ENCODE measurements around the gene NR5A2. TPM values are rescaled to one million over a fixed set of nuclear protein-coding genes. Genes with fewer than 3 reads are reported as not detected.
A peak's percentile ranks its signal among the peaks of the same experiment; 100 is the strongest.

Gene NR5A2
- total and polyA plus RNA-seq, 2 experiments from 2014 or later = 19.8 to 55.5 TPM

GRCh38 chr1:200028586-200029034 lies 1.1 kb downstream of the NR5A2 start:
- peak overlapping the region; percentile 90 for H3K27ac ChIP-seq
- peak overlapping the region; percentile 87 for H3K4me2 ChIP-seq
- H3K4me1 ChIP-seq (ENCODE audit: insufficient read depth) = peaks cover 7% of the 10 kb centered on the region
- H3K79me2 ChIP-seq = peaks cover 37% of the 10 kb centered on the region
- 8% methylated on average over 2 of the region's 2 CpGs for WGBS (ENCODE audit: low lambda C conversion rate, missing lambda C conversion rate)
- no peaks in the 10 kb centered on the region for H3K36me3 ChIP-seq (replicated peaks; ENCODE audit: insufficient read depth, low read depth)
- H4K20me1 ChIP-seq (ENCODE audit: insufficient read depth, poor library complexity, severe bottlenecking) = no peaks in the 10 kb centered on the region
- H3K4me3 ChIP-seq = peak overlapping the region; percentile 82
- peaks cover 41% of the 10 kb centered on the region for H3K27me3 ChIP-seq
- H3K9me2 ChIP-seq (replicated peaks; ENCODE audit: insufficient read depth) = no peaks in the 10 kb centered on the region
- DNase-seq (ENCODE audit: low spot score) = peak; percentile 17
- peak overlapping the region; percentile 64 for H2AFZ ChIP-seq
- H3K9me3 ChIP-seq (ENCODE audit: low read depth) = no peaks in the 10 kb centered on the region
- no peak for TF ChIP-seq CTCF (IDR thresholded peaks at IDR 0.05; ENCODE audit: poor library complexity)

GRCh38 chr1:200029035-200029821 lies 1.7 kb downstream of the NR5A2 start:
- peaks cover 43% of the 10 kb centered on the region for H3K79me2 ChIP-seq
- H2AFZ ChIP-seq = peak overlapping the region; percentile 64
- no peak for TF ChIP-seq CTCF (IDR thresholded peaks at IDR 0.05; ENCODE audit: poor library complexity)
- no peak for TF ChIP-seq EZH2phosphoT487 (IDR thresholded peaks at IDR 0.05; ENCODE audit: low read depth, severe bottlenecking, unreplicated experiment)
- TF ChIP-seq EZH2 (IDR thresholded peaks at IDR 0.05; ENCODE audit: borderline replicate concordance) = no peak
- peak overlapping the region; percentile 87 for H3K4me2 ChIP-seq
- WGBS (ENCODE audit: low lambda C conversion rate, missing lambda C conversion rate) = 1% methylated on average over 65 of the region's 65 CpGs
- H3K36me3 ChIP-seq (replicated peaks; ENCODE audit: insufficient read depth, low read depth) = no peaks in the 10 kb centered on the region
- peak overlapping the region; percentile 82 for H3K4me3 ChIP-seq
- no peaks in the 10 kb centered on the region for H3K9me3 ChIP-seq (ENCODE audit: low read depth)
- peaks cover 45% of the 10 kb centered on the region for H3K27me3 ChIP-seq
- no peaks in the 10 kb centered on the region for H4K20me1 ChIP-seq (ENCODE audit: insufficient read depth, poor library complexity, severe bottlenecking)
- H3K4me1 ChIP-seq (ENCODE audit: insufficient read depth) = peaks cover 7% of the 10 kb centered on the region
- peak overlapping the region; percentile 90 for H3K27ac ChIP-seq
- no peaks in the 10 kb centered on the region for H3K9me2 ChIP-seq (replicated peaks; ENCODE audit: insufficient read depth)
- DNase-seq (ENCODE audit: low spot score) = peak; percentile 82

- H3K79me2 ChIP-seq = peaks cover 47% of the 10 kb centered on the region
- DNase-seq (ENCODE audit: low spot score) = peak; percentile 31
- H3K9me3 ChIP-seq (ENCODE audit: low read depth) = no peaks in the 10 kb centered on the region
- H3K27me3 ChIP-seq = peaks cover 48% of the 10 kb centered on the region
- peaks cover 12% of the 10 kb centered on the region for H3K4me1 ChIP-seq (ENCODE audit: insufficient read depth)
- no peaks in the 10 kb centered on the region for H3K9me2 ChIP-seq (replicated peaks; ENCODE audit: insufficient read depth)
- no peaks in the 10 kb centered on the region for H3K36me3 ChIP-seq (replicated peaks; ENCODE audit: insufficient read depth, low read depth)
- H3K27ac ChIP-seq = peak overlapping the region; percentile 90
- WGBS (ENCODE audit: low lambda C conversion rate, missing lambda C conversion rate) = 13% methylated on average over 13 of the region's 13 CpGs
- H3K4me2 ChIP-seq = peak overlapping the region; percentile 87
- H2AFZ ChIP-seq = peak overlapping the region; percentile 64
- H3K4me3 ChIP-seq = peak overlapping the region; percentile 82
- no peak for TF ChIP-seq EZH2 (IDR thresholded peaks at IDR 0.05; ENCODE audit: borderline replicate concordance)
- no peak for TF ChIP-seq EZH2phosphoT487 (IDR thresholded peaks at IDR 0.05; ENCODE audit: low read depth, severe bottlenecking, unreplicated experiment)
- TF ChIP-seq CTCF (IDR thresholded peaks at IDR 0.05; ENCODE audit: poor library complexity) = no peak
- peaks cover under 1% of the 10 kb centered on the region for H4K20me1 ChIP-seq (ENCODE audit: insufficient read depth, poor library complexity, severe bottlenecking)
Observed at GRCh38 chr1:200029822-200030152, 2.3 kb downstream of the NR5A2 start.

Measured in hepatocyte (in vitro differentiated cells).